Hypothalamus (tissue), 51 donors: ENCODE results near the gene MCF2L.
A peak's percentile ranks its signal among the peaks of the same experiment; 100 is the strongest.

Source experiments
- DNase-seq, 51 donors: peaks; one replicate each; lab custom pipeline; 2025; lab: John Stamatoyannopoulos, UW

Gene MCF2L

DNA sequence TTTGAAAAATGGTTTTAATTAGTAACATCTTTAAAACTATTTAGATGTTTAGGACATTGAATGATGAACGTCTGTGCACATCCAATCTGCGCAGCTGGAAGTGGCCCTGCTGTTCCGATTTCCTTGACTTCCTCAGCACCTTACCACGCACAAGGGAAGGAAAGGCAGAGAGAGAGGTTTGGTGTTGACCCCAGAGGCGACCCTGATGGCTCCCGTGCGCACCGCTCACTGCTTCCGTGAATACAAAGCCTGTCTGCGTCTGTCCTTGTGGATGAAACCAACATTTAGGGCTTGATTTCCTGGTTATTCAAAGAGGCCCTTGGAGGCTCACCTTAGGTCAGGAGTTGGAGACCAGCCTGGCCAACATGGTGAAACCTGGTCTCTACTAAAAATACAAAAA lies 8.5 kb downstream of the MCF2L start:
- DNase-seq: no peak

DNA sequence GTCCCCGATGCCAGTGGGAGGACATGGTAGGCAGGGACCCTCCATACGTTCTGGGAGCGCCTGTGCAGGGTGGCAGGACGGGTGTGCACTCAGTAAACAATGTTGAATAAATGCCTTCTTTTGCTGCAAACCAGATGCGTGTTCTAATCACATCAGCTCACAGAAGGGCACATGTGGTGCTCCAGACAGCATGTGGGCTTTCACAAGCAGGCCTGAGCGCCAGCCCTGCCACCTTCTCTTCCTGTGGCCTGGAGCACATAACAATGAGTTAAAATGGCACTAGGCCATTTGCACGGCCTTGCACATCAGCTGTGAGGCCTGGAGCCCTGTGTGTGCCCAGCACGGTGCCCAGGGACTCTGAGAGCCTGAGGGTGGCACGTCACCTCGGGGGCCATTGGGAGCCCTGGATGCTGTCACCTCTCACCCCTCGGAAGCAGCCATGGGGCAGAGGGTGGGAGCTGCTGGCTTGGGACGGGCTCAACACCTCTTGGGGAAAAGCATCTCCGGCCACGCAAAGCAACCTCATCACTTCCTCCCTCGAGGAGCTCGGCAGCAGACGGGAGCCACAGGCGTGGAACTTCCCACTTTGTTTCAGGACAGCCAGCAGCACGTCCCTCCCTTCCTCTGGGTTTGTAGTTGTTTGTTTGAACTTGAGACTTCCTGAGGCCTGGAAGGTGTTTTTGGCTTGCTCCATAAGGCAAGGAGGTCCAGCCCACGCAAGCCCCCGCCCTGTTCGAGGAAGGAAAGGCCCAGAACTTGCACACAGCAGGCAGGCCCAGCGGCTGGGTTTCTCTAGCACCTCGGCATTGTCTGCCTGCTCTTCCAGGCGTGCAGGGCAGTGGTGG lies 9.8 kb downstream of the MCF2L start:
- no peak for DNase-seq

DNA sequence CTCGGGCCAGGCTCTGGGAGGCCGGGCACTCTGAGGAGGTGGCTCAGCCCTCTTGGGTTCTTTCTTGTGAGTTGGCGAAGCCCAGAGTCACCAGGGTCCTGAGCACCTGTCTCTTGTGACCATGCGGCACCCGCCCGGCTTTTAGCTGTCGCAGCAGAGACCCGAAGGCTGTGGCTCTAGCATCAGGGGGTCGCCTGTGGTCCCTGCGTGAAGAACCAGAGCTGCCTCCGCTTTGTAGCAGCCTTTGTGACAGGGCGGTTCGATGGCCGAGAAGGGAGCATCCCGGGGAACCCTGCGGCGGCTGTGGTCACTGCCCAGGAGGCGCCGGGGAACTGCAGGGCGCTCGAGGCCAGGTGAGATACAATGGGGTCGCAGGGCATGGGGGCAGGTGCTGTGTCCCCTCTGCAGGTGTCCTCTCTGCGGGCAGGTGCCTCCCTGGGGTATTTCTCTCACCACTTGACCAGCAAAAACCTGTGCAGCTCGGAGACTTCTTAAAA lies 10.4 kb downstream of the MCF2L start:
- no peak for DNase-seq

DNA sequence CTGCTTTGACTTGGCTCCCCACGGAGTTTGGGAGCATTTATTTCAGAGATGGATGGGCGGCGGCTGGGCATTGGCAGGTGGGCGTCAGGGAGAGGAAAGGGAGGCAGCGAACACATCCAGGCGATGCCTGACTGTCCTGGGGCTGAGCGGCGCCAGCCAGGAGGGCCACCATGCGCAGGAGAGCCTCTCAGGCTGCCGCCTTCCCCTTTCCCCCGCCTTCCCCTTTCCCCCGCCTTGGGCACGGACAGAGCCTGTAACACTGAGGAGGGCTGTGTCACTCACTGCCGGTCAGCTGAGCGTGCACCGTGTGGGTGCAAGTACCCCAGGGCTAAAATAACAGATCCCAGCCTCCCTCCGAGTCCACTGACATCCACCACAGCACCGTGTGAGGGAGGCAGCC lies 11.4 kb downstream of the MCF2L start:
- DNase-seq: peak in 6 of 51 donors; percentile 21 to 33 (median 26)

DNA sequence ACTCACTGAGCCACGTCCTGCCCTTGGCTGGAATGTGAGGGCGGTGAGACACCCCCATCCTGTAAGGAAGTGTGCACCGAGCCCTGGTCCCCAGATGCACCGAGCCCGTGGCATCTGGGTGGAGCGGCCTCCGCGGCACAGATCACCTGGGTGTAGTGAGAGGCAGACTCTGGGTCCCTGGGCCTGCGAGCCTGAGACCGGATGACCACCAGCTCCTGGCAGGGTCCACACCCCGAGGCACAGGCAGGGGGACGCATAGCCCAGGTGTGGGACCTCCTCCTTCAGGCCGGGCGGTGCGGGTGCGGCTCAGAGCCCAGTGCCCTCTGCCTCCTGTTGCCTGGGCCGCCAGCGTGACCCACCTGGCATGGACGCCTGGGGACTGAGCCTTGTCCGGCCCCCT lies 12.4 kb downstream of the MCF2L start:
- DNase-seq: no peak

DNA sequence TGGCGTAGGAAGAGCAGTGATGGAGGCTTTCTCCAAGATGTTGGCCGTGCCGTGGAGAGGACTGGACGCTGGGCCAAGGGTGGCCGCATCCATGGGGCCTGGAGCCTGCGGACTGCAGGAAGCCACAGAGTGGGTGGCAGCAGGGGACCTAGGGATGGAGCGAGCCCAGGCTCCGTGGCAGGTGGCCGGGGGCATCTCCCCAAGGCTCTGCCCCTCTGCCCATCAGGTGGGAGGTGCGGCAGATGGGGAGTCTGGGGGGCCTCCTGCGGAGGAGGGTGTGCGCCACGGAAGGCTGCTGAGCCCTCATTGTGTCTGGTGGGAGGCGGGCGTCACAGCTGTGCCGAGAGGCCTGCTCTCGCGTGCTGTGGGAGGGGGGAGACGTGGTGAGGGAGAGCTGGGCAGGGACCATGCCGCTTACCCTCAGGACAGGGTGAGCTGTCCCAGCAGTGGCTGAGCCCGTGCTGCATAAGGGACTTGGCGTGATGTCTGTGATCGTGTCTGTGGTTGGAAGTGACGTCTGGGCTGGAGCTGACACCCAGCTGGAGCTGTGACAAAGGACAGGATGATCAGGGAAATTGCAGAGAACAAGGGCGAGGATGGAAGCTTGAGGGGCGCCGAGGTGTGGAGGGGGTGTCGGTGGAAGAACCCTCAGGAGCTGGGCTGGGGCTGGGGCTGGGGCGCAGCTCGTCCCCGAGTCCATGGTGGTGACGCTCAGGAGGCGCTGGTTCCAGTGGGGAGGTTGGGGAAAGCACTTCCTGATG lies 13.4 kb downstream of the MCF2L start:
- peak in 1 of 51 donors; percentile 56 for DNase-seq

DNA sequence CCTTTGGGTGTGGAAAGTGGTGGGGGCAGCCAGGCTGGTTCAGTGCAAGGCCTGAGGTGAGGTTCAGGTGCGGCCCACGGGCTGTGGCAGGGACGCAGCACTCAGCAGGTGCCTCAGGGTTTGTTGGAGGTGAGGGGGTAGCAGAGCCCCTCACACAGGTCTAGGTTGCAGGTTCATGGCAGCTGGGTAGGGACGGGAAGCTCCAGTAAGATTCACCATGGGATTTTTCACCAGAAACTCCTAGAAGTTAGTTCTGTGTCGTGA lies 14.0 kb downstream of the MCF2L start:
- DNase-seq: no peak

DNA sequence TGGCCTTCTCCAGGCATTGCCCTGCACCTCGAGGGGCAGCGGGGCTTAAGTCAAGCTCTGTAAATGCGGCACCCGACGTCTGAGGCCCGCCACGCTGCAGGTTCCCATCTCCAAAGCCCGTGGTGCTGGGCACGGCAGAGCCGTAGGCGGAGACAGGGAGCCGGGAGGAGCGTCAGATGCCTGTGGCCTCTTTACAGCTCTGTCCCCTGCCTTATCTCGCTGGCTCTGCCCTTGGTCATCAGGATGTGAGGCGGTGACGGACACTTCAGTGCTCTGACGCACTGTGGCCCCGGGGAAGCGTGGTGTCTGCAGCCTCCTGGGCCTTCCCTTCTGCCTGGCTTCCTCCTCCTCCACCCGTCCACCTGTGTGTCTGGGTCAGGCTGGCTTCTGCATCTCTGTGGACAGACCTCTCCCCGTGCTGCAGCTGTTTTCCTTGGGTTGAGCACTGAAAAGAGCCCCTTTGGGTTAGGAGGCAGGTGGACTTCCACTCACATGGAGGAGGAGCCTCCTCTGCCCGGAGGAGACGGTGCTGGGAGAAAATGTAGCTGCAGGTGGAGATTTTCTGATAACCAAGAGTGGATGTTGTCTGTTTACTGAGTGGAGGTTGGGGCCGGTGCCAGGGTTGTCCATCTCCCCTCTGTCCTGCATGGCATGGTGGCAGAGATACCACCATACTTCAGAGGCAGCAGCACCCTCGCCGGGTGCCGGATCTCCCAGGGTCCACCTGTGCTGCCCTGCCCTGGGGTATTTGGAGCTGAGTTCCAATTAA lies 14.6 kb downstream of the MCF2L start:
- no peak for DNase-seq

DNA sequence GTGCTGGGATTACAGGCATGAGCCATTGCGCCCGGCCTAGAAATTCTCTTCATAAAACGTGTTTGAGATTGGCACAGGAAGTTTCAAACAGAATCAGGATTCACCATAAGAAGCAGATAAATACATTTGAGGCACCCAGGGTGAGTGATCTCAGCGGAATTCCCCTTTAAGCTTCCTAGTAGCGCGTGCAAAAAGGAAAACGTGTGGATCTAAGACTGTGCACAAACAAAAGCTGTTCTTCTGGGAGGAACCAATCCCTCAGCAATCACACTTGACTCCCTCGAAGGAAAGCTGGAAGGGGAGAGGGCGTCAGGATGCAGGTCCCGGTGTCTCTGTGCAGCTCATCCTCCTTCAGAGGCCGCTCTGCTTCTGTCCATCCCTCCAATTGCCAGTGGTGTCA lies 15.5 kb downstream of the MCF2L start:
- DNase-seq: no peak

DNA sequence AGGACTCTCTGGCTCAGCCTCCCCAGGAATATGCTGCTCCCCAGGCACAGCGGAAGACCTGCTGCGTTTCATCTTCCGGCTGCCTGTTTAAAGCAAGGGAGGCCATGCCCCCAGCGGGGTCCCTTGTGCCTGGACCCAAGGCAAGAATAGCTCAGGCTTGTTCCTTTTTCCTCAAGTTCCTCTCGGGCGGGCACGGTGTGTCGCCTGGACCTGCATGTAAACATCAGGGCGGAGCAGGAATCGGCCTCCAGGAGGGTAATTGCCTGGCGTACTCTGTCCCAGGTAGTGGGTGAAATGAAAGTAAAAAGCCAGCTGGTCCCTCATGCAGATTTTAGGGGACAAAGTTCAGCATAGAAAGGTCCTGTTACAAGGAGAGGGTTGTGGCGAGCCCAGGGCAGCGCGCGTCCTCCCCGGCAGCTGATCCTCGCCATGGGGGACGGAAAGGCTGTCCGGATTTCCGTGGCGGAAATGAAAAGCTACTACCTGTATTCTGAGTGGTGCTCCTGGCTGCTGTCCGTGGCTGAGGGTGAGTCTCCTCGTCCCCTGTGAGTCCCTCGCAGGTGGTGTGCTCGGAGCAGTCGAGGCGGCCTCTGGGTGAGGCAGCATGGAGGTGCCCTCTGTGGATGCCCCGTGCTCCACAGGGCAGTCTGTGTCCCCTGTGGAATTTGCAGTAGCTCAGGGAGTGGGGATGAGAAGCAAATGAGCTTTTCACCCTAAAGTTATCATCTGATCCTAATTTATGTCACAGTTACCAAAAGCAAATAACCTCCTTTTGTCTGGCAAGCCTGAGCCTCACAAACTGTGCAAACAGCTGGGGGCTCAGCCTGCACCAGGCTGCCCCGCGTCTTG lies 16.2 kb downstream of the MCF2L start:
- no peak for DNase-seq

DNA sequence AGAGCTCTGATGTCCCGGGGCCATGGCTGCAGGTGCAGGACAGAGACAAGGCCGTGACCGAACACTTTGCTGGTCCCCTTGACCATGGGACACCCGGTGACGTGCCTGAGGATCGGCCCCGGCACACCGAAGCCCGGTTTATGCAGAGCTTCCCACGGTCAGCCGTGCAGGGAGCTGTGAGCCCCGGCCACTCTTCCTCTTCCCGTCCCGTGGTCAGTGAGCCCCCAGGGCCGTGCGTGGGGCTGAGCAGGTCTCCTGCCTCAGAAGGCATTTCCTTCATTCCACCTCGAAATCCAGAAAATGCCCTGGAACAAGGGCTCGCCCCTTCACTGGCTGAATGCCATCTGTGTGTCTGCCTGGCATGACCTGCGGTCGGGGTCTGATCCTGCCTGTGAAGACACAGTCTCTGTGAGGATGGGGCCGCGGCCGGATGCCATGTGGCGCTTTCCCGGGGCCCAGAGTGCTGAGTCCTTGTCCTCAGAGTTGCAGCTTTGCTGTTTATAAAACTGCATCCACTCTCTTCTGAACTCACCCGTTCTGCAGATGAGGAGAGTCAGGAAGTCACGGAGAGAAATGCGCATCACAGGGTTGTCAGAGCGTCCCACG lies 16.9 kb downstream of the MCF2L start:
- DNase-seq: no peak

DNA sequence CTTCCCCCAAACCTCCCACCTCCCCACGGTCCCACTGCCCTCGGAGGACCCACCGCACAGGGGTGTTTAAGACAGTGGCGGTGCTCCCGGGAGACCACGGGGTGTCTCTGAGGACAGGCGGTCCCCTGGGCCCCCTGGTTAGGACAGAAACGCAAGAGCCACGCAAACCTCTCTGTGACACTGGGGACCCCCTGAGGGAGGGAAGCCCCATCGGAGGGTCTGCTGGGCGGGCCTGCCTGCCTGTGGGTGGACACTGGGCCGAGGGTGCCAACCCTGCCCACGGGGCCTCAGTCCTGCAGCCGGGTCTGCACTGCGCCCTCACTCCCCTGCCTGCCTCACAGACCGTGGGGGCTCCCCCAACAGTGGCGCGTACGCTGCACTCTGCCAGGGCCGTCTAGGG lies 17.5 kb downstream of the MCF2L start:
- no peak for DNase-seq

DNA sequence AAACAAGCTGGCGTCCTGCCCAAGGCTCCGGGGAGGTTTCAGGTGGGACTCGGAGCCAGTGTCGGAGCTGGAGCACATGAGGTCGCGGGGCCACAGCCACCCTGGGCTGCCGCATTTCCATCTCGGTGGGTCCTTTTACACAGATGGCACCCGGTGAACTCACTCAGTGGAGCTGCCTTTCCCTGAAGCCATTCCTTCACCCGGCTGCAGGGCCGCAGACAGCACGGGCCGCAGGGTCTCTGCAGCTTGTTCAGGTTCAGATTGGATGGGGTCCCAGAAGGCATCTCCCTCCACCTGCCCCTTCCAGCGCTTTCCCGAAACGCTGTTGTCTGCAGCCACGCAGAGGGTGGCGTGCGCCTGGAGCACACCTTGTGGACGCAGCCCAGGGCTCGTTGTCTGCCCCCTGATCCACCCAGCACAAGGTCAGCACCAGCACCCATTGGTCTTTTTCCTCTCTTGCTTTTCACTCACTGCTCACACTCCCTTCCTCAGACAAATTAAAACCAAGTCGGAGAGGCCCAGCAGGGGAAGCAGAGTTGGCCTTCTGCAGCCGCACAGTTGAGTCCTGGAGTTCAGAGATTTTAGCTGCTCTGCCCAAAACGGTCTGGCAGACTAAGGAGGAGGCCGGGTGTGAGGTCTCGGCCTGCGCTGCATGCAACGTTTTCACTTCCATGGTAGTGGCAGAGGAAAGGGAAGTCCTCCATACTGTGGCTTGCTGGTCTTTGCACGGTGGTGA lies 18.1 kb downstream of the MCF2L start:
- no peak for DNase-seq

DNA sequence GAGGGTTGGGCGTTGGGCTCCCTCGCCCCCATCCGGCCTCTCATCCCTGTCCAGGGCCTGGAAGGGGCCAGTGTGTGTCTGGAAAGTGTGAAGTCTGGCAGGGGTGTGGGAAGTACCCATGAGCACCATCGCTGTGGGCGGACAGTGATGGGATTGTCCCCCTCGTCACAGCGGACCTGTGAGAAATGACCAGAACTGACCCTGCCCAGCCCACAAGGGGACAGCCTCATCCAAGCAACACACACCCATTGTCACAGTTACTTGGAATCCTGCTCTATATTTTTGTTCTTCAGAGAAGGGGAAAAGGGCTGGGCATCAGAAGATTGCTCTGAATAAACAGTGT lies 18.6 kb downstream of the MCF2L start:
- DNase-seq: no peak

DNA sequence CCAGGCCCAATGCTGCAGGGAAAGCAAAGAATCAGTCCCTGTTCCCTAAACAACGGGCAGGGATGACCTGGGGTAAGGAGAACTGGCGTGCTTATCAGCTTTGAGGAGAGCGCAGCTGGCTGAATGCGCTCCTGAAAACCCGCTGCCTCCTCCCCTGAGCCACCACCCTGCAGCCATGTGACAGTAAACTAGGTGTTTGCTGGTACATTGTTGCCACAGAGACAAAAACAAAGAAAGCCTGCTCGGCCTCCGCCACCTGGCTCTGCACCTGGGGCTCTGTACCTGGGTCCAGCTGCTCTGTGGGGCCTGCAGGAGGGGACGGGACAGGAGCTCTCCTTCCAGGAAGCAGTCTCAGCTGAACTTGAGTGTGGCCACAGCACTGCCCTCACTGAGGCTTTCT lies 21.8 kb downstream of the MCF2L start:
- no peak for DNase-seq

DNA sequence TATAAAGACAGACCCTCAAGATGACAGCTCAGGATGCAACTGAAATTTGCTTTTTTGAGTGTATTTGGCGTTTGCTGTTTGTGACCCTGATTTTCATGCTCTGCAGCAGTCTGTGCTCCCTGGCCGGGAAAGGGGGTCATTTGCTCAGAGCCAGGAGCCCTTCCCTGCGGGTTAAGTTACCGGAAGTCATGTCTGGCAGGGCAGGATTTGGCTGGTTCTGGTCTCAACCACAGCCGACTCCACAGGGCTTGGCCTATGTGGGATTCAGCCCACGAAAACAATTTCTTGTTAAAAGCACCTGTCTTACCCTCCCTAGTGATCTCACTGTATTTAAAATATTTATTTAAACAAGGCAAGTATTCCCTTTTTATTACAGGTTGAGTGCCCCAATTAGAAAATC lies 22.6 kb downstream of the MCF2L start:
- no peak for DNase-seq

DNA sequence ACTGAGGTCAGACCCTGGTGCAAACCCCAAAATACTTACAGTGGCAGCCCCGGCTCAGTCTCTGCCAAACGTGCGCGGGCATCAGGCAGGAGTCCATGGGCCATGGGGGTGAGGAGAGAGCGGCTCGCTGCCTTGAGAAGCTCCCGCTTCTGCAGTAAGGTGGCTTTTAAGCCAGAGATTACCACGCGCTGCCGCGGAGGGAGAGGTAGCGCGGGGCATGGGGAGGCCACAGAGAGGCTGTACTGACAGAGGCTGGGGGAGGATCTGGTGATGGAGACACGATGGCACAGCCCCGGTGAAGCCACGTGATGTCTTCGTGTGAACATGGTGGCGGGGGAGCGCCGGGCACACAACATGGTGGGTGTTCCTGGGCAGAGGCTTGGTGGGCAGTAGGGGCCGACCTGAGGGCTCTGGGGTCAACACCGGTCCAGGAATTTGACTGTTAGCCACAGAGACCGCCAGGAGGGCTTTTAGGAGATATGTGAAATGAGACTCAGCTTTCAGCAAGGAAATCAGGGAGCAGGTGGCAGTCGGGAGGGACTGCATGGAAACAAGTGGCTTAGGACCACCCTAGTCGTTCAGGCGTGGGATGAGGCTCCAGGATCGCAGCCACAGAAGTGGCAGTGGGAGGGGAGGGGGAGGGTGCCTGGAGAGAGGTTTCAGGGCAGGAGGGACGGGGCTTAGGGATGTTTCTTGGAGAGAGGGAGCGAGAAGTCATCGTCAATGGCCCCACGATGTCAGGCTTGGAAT lies 24.1 kb downstream of the MCF2L start:
- DNase-seq: no peak

DNA sequence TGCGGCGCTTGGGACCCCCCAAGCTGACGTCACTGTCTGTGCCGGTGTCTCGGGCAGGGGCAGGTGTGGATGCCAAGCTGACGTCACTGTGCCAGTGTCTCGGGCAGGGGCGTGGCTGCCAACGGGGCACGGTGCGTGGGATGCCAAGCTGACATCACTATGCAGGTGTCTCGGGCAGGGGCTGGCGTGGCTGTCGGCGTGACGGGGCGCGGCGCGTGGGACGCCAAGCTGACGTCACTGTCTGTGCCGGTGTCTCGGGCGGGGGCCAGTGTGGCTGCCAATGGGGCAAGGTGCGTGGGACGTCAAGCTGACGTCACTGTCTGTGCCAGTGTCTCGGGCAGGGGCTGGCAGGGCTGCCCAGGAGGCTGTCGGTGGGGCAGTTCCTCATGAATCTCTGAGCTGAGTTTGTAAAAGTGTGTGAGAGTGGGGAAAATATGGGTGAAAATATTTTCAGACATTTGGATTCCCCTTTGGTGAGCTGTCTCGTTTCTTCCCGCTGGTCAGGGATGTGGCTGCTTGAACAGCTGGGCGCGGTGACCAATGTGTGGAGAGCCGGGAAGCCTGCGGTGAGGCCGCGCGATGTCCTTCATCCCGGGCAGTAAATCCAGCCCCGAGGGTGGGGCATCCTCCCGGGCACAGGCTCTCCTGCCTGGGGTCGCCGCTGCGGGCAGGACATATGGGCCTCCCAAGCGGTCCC lies 25.2 kb downstream of the MCF2L start:
- DNase-seq: no peak
